GM19438 (cell line): ENCODE data around the gene PIP5K1B.

Experiments used
- ATAC-seq: cut with Tn5 transposase; IDR thresholded peaks from one replicate; pipeline ENCODE4 v1.9.1; 2021; ENCODE audit warnings: low read depth; ENCODE audit not compliant: unreplicated experiment

PIP5K1B gene

DNA sequence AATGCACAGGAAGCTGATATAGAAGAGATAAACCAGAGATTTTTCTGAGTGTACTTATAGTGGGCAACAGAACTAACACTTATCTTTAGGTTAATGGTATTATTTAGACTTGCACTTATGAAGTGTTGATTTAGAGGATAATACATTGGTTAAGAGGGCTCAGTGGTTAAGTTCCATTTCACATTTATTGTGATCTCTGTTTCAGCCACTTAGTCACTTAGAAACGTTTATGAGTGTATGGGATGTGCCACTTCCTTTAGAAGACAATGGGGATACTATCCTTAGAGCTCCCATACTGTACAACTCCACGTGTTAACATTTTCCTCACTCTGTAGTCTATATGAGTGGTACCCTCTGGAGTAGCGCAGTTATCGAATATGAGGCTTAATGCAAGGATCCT, 57.5 kb downstream of the PIP5K1B start:
- ATAC-seq, result no peak

DNA sequence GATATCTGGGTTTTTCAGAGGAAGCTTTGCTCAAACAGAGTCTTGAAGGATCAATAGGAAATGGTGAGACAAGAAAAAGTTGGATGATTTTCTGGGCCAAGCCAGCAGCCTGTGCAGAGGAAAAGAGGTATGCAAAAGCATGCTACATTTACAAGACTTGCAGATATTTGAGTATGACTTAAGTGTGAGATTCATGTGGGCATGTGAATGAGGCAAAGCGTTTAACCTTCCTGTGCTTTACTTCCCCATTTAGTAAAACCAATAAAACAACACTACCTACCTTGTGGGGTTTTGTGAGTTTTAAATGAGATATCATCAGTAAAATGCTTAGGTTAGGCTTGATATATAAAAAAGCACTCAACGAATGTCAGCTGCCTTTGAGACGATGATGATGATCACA, 58.1 kb downstream of the PIP5K1B start:
- ATAC-seq, result no peak

DNA sequence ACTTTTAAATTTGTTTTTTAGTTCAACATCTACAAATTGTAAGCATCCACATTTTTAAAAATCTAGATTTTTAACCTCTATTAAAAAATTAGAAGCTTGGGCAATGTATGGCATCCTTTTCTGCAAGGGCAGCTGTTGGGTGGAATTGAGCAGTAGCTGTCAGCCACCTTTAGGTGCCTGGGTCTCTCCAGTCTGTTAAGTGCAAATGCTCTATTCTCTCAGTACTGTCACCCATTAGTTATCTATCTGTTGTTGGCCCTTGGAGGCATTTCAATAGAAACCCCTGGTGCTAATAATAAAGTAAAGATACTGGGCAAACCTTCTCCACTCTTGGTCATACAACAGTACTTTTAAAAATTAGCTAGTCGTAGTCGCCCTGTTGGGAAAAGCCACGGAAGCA, 63.6 kb downstream of the PIP5K1B start:
- no peak for ATAC-seq

DNA sequence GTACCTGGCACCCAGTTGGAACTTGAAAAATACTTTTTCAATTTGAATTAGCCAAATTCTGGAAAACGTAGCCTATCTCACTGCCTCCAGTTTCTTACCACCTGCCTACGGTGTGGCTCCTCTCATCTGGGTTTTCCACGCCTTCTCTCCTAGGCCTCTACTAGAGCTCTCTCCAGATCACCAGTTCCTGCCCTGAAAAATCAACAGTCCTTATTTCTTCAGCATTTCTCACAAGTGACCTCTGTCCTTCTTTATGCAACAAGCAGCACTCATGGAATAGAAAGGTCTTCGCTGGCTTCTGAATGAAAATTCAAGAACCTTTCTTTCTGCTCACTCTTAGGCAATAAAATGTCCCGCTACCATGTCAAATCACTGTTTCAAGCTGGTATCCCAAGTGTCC, 64.8 kb downstream of the PIP5K1B start:
- ATAC-seq, result no peak

DNA sequence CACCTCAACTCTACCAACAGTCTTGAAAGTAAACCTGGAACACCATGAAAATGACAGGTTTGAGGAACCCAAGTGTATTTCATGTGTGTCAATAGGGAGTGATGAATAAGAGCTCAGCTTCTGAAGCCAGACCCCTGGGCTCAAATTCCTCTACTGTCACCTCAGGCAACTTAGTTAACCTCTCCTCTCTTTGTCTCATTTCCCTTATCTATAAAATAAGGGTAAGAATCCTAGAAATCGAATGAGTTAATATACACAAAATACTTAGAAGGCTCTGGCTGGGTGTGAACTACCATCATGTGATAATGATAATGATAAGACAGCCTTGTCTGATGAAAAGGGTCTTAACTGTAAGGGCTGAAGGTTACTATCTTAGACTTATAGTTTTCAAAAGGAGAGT, 66.3 kb downstream of the PIP5K1B start:
- no peak for ATAC-seq

DNA sequence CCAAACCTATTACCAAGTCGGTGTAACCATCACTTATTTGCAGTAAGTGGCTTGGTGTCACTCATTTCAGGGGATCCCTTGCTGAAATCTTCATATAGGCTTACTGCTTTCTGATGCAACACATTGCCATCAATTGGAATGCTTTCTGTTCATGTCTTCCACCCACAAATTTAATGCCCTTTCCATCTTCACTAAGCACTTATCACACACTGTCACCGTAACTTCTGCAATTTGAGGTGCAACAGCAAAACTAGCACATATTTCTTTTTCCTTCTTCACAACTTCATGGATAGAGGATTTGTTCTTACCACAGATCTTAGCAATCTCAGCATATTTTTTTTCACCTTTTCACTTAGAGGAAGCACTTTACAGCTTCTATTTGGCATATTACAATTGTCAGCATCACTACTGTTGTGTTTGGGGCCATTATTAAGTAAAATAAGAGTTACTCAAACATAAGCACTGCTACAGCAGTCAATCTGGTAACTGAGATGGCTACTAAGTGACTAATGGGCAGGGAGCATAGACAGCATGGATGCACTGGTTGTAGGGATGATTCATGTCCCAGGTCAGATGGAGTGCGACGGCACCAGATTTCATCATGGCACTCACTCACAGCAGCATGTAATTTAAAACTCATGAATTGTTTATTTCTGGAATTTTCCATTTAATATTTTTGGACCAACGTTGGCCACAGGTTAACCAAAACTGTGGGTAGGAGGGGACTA, 70.1 kb downstream of the PIP5K1B start:
- ATAC-seq, result no peak

DNA sequence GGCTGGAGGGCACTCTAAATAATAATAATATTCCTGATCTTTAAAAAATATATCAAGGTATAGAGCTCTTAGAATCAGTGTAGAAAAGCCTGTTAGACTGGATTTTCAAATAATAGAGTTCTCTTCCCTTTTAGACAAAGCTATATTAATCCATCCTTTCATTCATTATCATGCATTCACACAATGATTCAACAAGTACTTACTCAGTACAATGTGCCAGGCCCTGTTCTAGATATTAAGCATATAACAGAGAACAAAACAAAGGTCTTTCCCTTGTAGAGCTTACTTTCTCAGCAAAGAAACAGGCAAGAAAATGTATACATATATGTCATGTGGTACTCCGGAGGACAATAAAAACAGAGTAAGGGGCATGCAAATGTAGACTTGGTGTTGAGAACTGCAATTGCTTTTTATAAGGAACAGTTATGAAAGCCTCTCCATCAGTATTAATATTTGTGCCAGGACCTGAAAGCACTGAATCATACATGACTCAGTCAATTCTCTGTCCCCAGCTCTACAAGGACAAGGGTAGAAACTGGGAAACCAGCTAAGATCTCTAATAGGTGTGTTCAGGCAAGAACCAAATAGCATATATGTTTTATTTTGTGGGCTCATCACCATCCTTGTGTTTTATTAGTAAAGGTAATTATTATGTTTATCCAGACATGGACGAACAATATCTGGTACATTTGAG, 72.2 kb downstream of the PIP5K1B start:
- no peak for ATAC-seq

DNA sequence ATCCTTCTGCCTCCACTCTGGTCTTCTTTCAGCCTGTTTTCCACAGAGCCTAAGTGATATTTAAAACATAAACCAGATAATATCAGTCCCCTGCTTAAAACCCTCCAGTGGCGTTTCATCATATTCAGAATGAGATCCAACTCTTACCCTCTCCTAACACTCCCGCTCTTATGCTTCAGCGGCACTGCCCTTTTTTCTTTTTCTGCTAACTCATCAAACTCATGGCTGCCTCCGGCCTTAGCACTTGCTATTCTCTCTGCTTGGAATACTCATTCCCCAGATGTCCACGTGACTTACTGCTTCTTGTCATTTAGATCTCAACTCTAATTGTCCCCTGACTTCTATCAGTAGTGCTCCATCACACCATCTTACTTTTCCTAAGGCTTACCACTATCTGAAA, 73.6 kb downstream of the PIP5K1B start:
- no peak for ATAC-seq

DNA sequence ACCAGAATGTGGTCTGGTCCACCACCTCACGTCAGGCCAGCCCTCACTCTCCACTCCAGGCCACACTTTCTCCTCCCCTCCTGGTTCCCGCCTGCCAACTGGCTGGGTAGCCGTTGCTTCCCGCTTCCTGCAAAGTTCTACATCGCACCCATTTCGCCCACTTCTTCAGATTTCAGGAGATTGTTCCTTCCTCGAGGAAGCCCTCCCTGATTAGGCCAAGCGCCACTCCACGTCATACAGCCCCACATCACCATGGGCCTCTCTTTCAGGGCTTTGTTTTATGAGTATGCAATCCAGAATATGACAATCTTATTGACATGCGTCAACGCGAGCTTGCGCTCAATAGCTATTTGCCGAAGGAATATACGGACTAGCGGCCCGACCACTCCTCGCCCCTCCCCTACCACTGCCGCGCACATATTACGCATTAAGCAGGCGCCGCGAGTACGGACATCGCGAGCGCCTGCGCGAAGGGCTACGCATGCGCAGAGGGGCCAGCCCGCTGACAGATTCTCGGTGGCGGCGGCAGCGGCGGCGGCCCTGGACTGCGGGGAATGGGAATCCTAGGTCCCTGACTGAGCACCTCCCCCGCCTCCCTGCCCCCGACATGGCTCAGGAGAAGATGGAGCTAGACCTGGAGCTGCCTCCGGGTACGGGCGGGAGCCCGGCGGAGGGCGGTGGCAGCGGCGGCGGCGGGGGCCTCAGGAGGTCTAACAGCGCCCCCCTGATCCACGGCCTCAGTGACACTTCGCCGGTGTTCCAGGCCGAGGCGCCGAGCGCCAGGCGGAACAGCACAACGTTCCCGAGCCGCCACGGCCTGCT, 74.7 kb downstream of the PIP5K1B start:
- ATAC-seq, result peak; percentile 80

DNA sequence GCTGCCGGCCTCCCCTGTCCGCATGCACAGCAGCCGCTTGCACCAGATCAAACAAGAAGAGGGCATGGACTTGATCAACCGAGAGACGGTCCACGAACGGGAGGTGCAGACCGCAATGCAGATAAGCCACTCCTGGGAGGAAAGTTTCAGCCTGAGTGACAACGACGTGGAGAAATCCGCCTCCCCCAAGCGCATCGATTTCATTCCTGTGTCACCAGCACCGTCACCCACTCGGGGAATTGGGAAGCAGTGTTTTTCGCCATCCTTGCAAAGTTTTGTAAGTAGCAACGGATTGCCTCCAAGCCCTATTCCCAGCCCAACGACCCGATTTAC, 75.3 kb downstream of the PIP5K1B start:
- ATAC-seq, result no peak

DNA sequence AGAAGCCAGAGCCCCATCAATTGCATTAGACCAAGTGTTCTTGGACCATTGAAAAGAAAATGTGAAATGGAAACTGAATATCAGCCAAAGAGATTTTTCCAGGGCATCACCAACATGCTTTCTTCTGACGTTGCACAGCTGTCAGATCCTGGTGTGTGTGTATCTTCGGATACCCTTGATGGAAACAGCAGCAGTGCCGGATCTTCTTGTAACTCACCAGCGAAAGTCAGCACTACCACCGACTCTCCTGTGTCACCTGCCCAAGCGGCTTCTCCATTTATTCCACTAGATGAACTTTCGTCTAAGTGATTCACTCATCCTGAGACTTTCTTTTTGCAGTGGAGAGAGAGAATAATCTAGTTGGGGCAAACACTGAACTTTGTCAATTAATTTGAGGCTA, 75.7 kb downstream of the PIP5K1B start:
- ATAC-seq, result no peak

DNA sequence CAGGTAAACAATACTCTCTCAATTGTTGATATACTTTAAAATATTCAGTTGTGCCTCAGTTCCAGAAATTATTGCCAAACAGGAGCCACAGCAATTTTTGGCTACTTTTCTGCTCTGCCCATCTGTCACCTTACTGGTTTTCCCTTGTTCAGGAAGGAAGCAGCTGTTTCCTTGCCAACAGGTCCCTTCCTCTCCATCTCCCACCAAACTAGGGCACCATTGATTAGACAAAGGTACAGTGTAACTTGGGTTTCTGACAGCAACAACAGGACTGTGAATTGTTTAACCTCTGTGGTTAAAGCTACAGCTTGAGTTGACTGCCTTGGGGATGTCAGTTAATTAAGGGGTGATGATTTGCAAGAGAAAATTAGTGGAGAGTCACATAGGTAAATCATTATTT, 76.9 kb downstream of the PIP5K1B start:
- ATAC-seq, result no peak

DNA sequence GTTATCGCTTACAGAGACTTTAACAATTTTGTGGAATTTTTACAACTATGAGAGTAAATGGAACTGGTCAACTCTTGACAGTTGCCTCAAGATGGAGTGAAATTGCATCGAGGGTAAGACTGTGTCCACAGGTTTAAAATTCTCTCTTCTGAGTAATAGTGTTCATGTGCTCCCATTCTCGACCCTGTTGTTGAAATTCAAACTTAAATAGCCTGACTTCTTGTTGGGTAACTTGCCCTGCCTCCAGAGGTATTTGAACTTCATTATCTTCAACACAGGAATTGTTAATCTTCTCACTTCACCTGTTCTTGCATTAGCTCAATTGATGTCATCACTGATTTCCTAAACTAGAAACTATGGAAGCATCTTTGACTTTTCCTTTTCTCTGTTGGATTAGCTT, 77.5 kb downstream of the PIP5K1B start:
- ATAC-seq, result no peak

DNA sequence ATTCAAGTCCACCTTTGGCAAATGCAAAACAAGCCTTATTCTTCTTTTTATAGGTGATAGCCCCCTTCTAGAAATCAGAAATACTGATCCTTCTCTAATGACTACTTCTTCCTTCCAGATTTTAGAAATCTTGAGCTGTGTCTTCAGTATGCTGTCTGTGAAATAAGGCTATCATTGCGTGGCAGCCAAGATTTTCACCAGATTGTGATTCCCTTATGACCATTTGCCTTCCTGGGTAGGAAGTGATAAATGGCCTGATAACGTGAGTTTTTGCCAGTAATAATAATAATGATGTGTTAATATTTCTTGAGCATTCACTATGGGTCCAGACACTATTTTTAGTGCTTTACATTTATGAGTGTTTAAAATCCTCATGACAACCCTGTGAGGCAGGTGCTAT, 80.9 kb downstream of the PIP5K1B start:
- ATAC-seq, result no peak

DNA sequence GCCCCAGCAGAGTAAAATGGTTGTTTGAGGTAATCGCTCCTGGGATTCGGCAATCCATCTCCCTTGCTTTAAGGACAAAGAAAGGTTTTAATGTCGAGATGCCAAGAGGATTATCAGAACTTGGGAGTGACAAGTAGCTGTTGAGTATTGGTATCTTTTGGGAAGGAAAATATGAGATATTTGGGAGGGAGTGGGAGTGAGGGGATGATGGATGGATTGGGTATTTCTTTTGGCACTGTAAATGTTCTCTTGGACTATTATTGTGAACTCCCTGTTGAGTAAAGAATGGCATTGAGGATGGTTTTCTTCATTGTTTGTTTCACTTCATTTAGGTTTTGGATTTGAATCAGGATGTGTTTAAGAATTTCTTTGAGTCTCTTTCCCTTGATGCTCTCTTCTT, 86.1 kb downstream of the PIP5K1B start:
- no peak for ATAC-seq

DNA sequence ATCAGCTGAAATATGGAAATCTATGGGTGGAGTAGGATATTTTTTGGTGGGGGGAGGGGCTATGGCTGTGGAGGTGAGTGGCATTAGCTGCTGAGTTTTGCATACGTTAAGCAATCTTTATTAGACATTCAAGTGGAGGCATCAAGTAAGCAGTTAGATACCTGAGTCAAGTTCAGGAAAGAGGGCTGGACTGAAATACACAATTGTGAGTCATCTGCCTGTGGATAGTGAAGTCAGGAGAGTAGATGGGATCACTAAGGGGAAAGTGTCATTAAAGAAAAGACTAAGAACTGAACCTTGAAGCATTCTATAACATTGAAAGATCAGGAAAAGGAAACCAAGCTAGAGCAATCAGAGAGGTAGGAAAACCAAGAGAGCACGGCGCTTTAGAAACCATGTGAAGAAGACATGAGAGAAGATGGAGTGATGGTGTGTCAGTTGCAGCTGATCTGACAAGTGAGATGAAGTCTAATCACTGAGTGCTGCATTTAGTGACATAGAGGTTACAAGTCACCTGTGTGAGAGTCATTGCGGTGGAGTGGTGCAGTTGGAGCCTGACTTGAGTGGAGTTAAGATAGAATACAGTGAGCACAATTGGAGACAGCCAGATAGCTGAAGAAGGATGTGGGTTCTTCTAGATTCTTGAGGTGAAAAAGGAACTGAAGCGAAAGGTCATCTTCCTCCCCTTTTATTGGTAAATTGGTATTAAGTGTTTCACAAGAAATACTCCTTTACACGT, 88.7 kb downstream of the PIP5K1B start:
- peak; percentile 79 for ATAC-seq

DNA sequence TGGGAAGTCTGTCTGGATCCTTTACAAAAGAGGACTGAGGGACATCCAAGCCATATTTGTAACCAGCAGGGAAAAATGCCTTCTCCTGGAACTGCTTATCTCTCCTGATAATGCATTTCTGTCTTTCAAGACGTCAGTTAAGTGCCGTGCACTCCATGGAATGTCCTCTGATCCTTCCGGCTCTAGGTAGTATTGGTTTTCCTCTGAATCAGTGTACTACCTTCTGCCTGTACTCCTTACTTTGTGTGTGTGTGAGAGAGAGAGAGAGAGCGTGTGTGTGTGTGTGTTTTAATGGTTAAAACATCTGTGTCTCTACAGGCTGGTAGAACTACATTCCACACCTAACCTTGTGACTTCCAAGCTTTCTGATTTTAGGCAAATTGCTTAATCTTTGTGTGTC, 89.9 kb downstream of the PIP5K1B start:
- ATAC-seq, result no peak

DNA sequence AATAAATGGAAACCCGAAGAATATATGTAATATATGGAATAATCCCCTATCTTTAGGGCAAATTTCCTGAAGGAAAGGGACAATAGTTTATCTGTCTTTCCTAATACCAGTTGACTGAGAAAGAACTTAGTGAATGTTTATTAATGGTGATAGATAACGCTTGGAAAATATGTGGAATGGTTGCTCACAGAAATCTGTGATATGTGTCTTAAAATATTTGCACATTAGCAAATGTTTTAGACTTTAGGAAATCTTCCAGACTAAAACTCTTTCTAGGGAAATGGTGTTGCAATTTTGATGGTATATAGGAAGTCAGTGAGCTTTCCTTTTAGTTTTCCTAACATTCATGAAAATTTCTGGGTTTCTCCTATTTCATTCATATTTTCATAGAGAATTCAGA, 90.4 kb downstream of the PIP5K1B start:
- ATAC-seq, result no peak

DNA sequence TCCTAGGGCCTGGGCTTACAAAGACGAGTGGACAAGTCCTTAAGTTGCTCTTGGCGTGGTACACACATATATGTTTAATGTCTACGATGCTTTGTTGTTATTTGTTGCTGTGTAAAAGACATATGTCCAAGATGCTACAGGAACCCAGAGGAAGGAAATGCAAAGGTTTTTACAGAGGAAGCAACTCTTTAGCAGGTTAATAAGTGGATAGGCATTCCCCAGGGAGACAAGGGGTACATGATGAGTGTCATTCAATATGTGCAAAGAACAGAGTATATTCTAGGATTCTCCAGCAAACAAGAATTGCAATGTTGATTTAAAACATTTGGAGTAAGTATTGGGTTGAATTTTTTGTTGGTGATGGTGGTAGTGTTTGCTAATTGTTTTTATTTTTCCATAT, 92.1 kb downstream of the PIP5K1B start:
- ATAC-seq, result no peak

DNA sequence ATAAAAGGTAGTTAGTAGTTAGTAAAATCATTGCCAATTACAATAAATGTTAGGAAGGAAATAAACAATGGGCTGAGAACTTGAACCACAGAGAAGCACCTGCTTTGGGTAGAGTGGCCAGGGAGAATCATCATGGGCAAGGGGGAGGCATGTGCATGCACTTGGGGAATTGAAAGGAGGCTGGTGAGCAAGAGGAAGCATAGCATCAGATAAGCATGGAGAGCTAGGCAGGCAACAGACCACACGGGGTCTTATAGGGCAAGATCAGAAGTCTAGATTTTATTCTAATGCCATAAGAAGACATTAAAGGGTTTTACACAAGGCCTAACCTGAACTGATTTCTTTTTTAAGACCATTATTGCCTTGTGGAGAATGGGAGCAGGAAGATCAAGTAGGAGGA, 93.4 kb downstream of the PIP5K1B start:
- ATAC-seq, result no peak

DNA sequence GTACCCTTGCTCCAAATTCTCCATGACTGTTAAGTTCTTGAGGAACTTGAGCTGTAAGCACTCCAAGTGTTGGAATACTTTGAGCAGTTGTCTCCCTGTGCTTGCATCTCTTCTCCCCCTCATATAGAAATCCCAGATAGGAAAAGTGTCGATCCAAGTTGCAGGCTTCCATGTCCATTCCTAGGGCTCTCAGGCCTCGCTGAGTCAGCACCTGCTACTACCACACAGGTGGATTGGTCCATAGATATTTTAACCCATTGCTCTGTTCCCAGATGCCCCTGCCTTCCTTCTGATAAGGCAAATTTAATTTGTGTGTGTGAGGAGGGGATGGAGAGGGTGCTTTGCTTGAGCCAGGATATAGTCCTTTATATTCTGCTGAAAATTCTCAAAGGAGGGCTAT, 95.8 kb downstream of the PIP5K1B start:
- no peak for ATAC-seq
